DOHH2 (cell line): ENCODE results near the gene GCNT2.
"Not testable (repeated sequence)": the region's sequence is repeated elsewhere in the genome, so short reads cannot be mapped to it uniquely, and the experiment has no call there.

Experiments used
- EZH2phosphoT487 ChIP-seq: fragments of 200-600 bp; sonication (generic); IDR thresholded peaks from 2 replicates; pipeline ENCODE4 v1.6.1; 2017; ENCODE audit warnings: borderline replicate concordance, mild to moderate bottlenecking, antibody characterized with exemption, low read length, moderate library complexity, mixed read lengths
- TF ChIP-seq, protein P1 (sequence below): fragments of 200-600 bp; sonication (generic); IDR thresholded peaks from one replicate; pipeline ENCODE4 v1.5.1; 2014; ENCODE audit warnings: antibody characterized with exemption, mild to moderate bottlenecking, low read depth, low read length; ENCODE audit not compliant: poor library complexity, severe bottlenecking

DNA sequence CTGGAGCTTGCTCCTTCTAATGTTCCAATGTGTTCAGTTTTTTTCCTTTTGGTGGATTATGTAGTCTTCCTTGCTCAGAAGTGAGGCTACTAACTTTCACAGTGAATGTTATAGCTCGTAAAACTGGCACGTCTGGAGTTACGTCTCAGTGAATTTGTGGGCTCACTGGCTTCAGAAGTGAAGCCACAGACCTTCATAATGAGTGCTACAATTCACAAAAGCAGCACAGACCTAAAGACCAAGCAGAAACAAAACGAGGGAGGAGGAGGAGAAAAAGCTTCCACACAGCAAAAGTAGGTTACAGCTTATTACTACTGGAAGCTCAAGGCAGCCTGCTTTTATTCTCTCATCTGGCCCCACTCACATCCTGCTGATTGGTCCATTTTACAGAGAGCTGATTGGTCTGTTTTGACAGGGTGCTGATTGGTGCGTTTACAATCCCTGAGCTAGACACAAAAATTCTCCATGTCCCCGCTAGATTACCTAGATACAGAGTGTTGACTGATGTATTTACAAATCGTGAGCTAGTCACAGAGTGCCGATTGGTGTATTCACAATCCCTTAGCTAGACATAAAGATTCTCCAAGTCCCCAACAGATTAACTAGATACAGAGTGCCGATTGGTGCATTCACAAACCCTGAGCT lies 34.1 kb upstream of the GCNT2 start:
- TF ChIP-seq, protein P1, sequence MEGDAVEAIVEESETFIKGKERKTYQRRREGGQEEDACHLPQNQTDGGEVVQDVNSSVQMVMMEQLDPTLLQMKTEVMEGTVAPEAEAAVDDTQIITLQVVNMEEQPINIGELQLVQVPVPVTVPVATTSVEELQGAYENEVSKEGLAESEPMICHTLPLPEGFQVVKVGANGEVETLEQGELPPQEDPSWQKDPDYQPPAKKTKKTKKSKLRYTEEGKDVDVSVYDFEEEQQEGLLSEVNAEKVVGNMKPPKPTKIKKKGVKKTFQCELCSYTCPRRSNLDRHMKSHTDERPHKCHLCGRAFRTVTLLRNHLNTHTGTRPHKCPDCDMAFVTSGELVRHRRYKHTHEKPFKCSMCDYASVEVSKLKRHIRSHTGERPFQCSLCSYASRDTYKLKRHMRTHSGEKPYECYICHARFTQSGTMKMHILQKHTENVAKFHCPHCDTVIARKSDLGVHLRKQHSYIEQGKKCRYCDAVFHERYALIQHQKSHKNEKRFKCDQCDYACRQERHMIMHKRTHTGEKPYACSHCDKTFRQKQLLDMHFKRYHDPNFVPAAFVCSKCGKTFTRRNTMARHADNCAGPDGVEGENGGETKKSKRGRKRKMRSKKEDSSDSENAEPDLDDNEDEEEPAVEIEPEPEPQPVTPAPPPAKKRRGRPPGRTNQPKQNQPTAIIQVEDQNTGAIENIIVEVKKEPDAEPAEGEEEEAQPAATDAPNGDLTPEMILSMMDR: not testable (repeated sequence)
- TF ChIP-seq EZH2phosphoT487: not testable (repeated sequence)
